Spleen (tissue), 7 donors: ENCODE data around the gene KLHL40.

Experiments
- POLR2A ChIP-seq, 3 donors: fragments of 450-650 bp; IDR thresholded peaks; one replicate each; pipeline ENCODE4 v1.5.1; 2017; ENCODE audit warnings: antibody characterized with exemption in 3 of 3, mild to moderate bottlenecking in 1 of 3
- POLR2AphosphoS5 ChIP-seq, 3 donors: sonication (generic); formaldehyde crosslinking; IDR thresholded peaks; one replicate each; pipeline ENCODE4 v1.5.1; 2017; ENCODE audit warnings: antibody characterized with exemption in 3 of 3
- TF ChIP-seq, protein P1 (sequence below), 11 experiments: fragments of 200-600 bp in 7 of 11; fragments of 450-650 bp in 4 of 11; sonication (generic) in 4 of 11; IDR thresholded peaks in 8 of 11; conservative IDR thresholded peaks in 3 of 11; 1 replicate in 7 of 11; 2 replicates in 4 of 11; pipeline versions ENCODE4 v1.4.0 to v1.8.0; 2016 to 2021; ENCODE audit warnings: antibody characterized with exemption in 11 of 11, inconsistent platforms in 4 of 11, mild to moderate bottlenecking in 1 of 11
- donor health status: DM: no; HTN: no; CAD: no; lungs with moderate emphysema.
- donor health status: DM: no; HTN: no; CAD: no.
- donor health status: DM: no; HTN: no; CAD: no.

DNA sequence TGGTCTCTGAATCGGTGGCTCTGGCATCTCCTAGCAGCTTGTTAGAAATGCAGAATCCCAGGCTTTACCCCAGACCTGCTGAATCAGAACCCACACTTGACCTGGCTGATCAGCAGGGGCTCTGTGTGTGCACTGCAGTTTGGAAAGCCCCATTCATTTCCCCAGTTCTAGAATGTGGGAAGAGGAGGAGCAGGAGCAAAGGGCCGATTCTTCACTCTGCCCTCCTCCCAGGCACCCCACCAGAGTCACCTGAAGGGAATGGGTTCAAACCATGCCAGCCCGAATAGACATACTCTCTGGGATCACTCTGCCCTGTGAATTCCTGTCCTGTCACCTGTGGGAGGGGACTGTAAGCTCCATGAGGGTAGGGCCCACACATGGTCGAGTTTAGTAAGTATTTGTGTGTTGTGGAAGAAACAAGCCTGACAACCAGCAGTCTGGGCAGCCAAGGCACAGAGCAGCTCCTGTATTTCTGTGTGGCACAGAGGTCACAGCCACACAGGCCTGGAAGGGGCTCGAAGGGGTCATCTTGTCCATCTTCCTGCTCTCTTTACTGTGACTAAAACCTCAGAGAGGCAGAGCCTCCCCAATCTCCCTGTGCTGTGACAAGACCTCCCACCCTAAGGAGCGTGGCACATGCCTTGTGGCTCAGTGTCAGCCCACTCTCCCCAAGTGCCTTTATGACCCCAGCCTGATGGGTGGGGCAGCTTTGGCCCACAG lies 46.3 kb downstream of the KLHL40 start:
- TF ChIP-seq, protein P1, sequence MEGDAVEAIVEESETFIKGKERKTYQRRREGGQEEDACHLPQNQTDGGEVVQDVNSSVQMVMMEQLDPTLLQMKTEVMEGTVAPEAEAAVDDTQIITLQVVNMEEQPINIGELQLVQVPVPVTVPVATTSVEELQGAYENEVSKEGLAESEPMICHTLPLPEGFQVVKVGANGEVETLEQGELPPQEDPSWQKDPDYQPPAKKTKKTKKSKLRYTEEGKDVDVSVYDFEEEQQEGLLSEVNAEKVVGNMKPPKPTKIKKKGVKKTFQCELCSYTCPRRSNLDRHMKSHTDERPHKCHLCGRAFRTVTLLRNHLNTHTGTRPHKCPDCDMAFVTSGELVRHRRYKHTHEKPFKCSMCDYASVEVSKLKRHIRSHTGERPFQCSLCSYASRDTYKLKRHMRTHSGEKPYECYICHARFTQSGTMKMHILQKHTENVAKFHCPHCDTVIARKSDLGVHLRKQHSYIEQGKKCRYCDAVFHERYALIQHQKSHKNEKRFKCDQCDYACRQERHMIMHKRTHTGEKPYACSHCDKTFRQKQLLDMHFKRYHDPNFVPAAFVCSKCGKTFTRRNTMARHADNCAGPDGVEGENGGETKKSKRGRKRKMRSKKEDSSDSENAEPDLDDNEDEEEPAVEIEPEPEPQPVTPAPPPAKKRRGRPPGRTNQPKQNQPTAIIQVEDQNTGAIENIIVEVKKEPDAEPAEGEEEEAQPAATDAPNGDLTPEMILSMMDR (IDR thresholded peaks at IDR 0.05 in 8 of 11, conservative IDR thresholded peaks at IDR 0.05 in 3 of 11), result no peak
- TF ChIP-seq POLR2A (IDR thresholded peaks at IDR 0.05) (no peak), POLR2AphosphoS5 (IDR thresholded peaks at IDR 0.05) (no peak)
